H1 (cell line): ENCODE results near the gene GRIN3A. TPM values are rescaled to one million over a fixed set of nuclear protein-coding genes. Genes with fewer than 3 reads are reported as not detected.

Source experiments
- CHD7 ChIP-seq: fragments of 300-600 bp; sonication (generic); IDR thresholded peaks from 2 replicates; pipeline ENCODE4 v1.7.1; 2012; ENCODE audit warnings: low read length, moderate library complexity, mild to moderate bottlenecking, inconsistent platforms; ENCODE audit not compliant: insufficient replicate concordance
- E2F6 ChIP-seq: IDR thresholded peaks from 2 replicates; pipeline ENCODE4 v1.6.1; 2012; ENCODE audit warnings: inconsistent platforms
- HDAC2 ChIP-seq, 2 experiments: fragments of 300-600 bp in 1 of 2; sonication (generic) in 1 of 2; IDR thresholded peaks; 2 replicates each; pipeline ENCODE4 v1.6.1; 2011 to 2012; ENCODE audit warnings: low read depth in 2 of 2, low read length in 2 of 2, mild to moderate bottlenecking in 2 of 2, moderate library complexity in 2 of 2, borderline replicate concordance in 1 of 2, inconsistent platforms in 1 of 2
- RAD21 ChIP-seq, 2 experiments: IDR thresholded peaks in 1 of 2; conservative IDR thresholded peaks in 1 of 2; 2 replicates each; pipeline ENCODE4 v1.6.1; 2011; ENCODE audit warnings: low read depth in 2 of 2, low read length in 2 of 2, improper control_type of control experiment in 1 of 2, inconsistent platforms in 1 of 2, mild to moderate bottlenecking in 1 of 2, moderate library complexity in 1 of 2
- polyA plus RNA-seq, 7 experiments: library from polyadenylated mRNA; depleted of rRNA in 3 of 7; stranded (reverse) in 5 of 7; unstranded in 2 of 7; fragments of >200 nt in 5 of 7; fragments of 200-250 nt in 2 of 7; gene quantifications; 1 replicate in 5 of 7; 2 replicates in 1 of 7; 4 replicates in 1 of 7; pipeline versions ENCODE4 v1.2.1 to v1.2.3, GENCODE V29; 2011 to 2013; ENCODE audit warnings: missing spikeins in 2 of 7, mixed read lengths in 2 of 7
- total RNA-seq: library from RNA; stranded (reverse); fragmentation: NEBNext Ultra II Directional; extraction: Animal tissue kit (Norgen Biotek cat#: 25700); gene quantifications from 2 replicates; pipeline ENCODE4 v1.2.1, GENCODE V29; 2021

Gene GRIN3A
- total and polyA plus RNA-seq, 2 of the 8 experiments (the other 6 are each of a cell fraction or from before 2014, with no cell fraction given) = 0.04 TPM; not detected in 1

GRCh38 chr9:101626295-101626694, 112.2 kb downstream of the GRIN3A start (continued):
- no peak for TF ChIP-seq CHD7
- TF ChIP-seq E2F6 = no peak
- no peak for TF ChIP-seq HDAC2 (IDR thresholded peaks at IDR 0.05; ENCODE audit: borderline replicate concordance in 1 of 2, low read depth in 2 of 2, low read length in 2 of 2)
- no peak for TF ChIP-seq RAD21 (IDR thresholded peaks at IDR 0.05 in 1 of 2, conservative IDR thresholded peaks at IDR 0.05 in 1 of 2; ENCODE audit: low read depth in 2 of 2, low read length in 2 of 2)
